HFFc6 (cell line): ENCODE measurements around the gene ZDHHC19. TPM values are rescaled to one million over a fixed set of nuclear protein-coding genes. Genes with fewer than 3 reads are reported as not detected.

Experiments used
- DNase-seq: peaks from one replicate; pipeline ENCODE4 v3.0.0-alpha.2; 2018
- H3K27ac Mint-ChIP-seq: 2 replicates; pipeline ENCODE4 v1.8.0; 2020; ENCODE audit warnings: mild to moderate bottlenecking, mixed read lengths
- H3K27me3 Mint-ChIP-seq: 2 replicates; pipeline ENCODE4 v1.8.0; 2021; ENCODE audit warnings: mild to moderate bottlenecking, moderate library complexity, mixed read lengths; ENCODE audit not compliant: insufficient read depth
- H3K36me3 Mint-ChIP-seq: 2 replicates; pipeline ENCODE4 v1.8.0; 2021; ENCODE audit warnings: low read depth, mixed read lengths
- H3K4me1 Mint-ChIP-seq: 2 replicates; pipeline ENCODE4 v1.8.0; 2020; ENCODE audit warnings: low read depth, mixed read lengths
- H3K4me3 Mint-ChIP-seq: 2 replicates; pipeline ENCODE4 v1.8.0; 2020; ENCODE audit warnings: mild to moderate bottlenecking, moderate library complexity, mixed read lengths
- H3K9me3 Mint-ChIP-seq: 2 replicates; pipeline ENCODE4 v1.8.0; 2020; ENCODE audit warnings: mild to moderate bottlenecking, mixed read lengths
- CTCF ChIP-seq: fragments of 200-600 bp; sonication (generic); IDR thresholded peaks from 2 replicates; pipeline ENCODE4 v1.5.0; 2021; ENCODE audit warnings: antibody characterized with exemption, mild to moderate bottlenecking
- total RNA-seq, 6 experiments: library from RNA; stranded (reverse); fragmentation: NEBNext Ultra II Directional; extraction: Animal tissue kit (Norgen Biotek cat#: 25700); gene quantifications; 2 replicates in 1 of 6; 3 replicates in 5 of 6; pipeline ENCODE4 v1.2.3, GENCODE V29; 2021

ZDHHC19 gene
- total RNA-seq, 6 experiments from 2014 or later, result not detected

- H3K27me3 Mint-ChIP-seq, result peaks cover 22% of the 10 kb centered on the region
- TF ChIP-seq CTCF, result no peak
- H3K4me3 Mint-ChIP-seq, result no peak overlapping the region
- H3K9me3 Mint-ChIP-seq, result peaks cover 25% of the 10 kb centered on the region
- H3K27ac Mint-ChIP-seq, result no peak overlapping the region
- no peaks in the 10 kb centered on the region; the same call in none of the 2 replicates for H3K36me3 Mint-ChIP-seq
- DNase-seq, result no peak
- peaks cover 7% of the 10 kb centered on the region for H3K4me1 Mint-ChIP-seq
Measured at GRCh38 chr3:196149375-196149774, 61.8 kb downstream of the ZDHHC19 start.

Other genes starting within 250 kb of the ZDHHC19 start
- gene TFRC, start 129.3 kb downstream of the ZDHHC19 start, total RNA-seq, result 100 to 1,000 TPM; 119 to 144 (median 132) TPM
- gene SLC51A, start 5.1 kb upstream of the ZDHHC19 start, total RNA-seq, result not detected
- gene PCYT1A, start 76.3 kb upstream of the ZDHHC19 start, total RNA-seq, result 10 to 100 TPM; 77.2 to 83.0 (median 81.2) TPM
- 10 to 100 TPM; 10.3 to 15.0 (median 13.3) TPM for gene DYNLT2B, start 106.8 kb upstream of the ZDHHC19 start, total RNA-seq
- under 1 TPM in 4 of 6 experiments, not detected in 2; 0.14 to 0.89 (median 0.64) TPM for gene TM4SF19, start 127.0 kb upstream of the ZDHHC19 start, total RNA-seq
- gene UBXN7, start 221.0 kb upstream of the ZDHHC19 start, total RNA-seq, result 10 to 100 TPM; 57.8 to 67.0 (median 62.2) TPM